Stimulated activated CD8-positive, alpha-beta memory T cell treated with anti-CD3 and anti-CD28 coated beads, Interleukin-7, amount 100 ng/mL, for 48 hours (primary cell): ENCODE measurements around the gene CCN2.

Source experiments
- DNase-seq, 2 donors: peaks; one replicate each; pipeline ENCODE4 v3.0.0-alpha.2; 2020; ENCODE audit warnings: low read depth in 1 of 2; ENCODE audit errors: extremely low read depth in 1 of 2

CCN2 gene

GRCh38 chr6:131950767-131951575 lies at the start of gene CCN2:
CCN2 (minus strand) TSS chr6:131951372; CDS start chr6:131951172, 200 bp downstream.
- DNase-seq = no peak

- no peak for DNase-seq
These were observed 49.1 kb upstream of the CCN2 start for GRCh38 chr6:132000296-132000695.

GRCh38 chr6:131999545-132000146 lies 48.5 kb upstream of the CCN2 start:
- no peak for DNase-seq

- no peak for DNase-seq
These were observed 47.2 kb upstream of the CCN2 start for GRCh38 chr6:131998255-131998982.

GRCh38 chr6:131997429-131998153 lies 46.4 kb upstream of the CCN2 start:
- no peak for DNase-seq

- DNase-seq = no peak
These were observed 44.7 kb upstream of the CCN2 start for GRCh38 chr6:131995917-131996316.

GRCh38 chr6:131992557-131992956 lies 41.4 kb upstream of the CCN2 start:
- DNase-seq = no peak

GRCh38 chr6:131989036-131989435 lies 37.9 kb upstream of the CCN2 start:
- DNase-seq = no peak

- DNase-seq = no peak
These were observed 31.6 kb upstream of the CCN2 start for GRCh38 chr6:131982740-131983259.

- DNase-seq = no peak
These were observed 30.4 kb upstream of the CCN2 start for GRCh38 chr6:131981624-131981978.

GRCh38 chr6:131980791-131981623 lies 29.8 kb upstream of the CCN2 start:
- no peak for DNase-seq

GRCh38 chr6:131980338-131980790 lies 29.2 kb upstream of the CCN2 start:
- no peak for DNase-seq

GRCh38 chr6:131979515-131980337 lies 28.6 kb upstream of the CCN2 start:
- no peak for DNase-seq

GRCh38 chr6:131978522-131978921 lies 27.4 kb upstream of the CCN2 start:
- no peak for DNase-seq

GRCh38 chr6:131976545-131977061 lies 25.4 kb upstream of the CCN2 start:
- no peak for DNase-seq

- no peak for DNase-seq
These were observed 21.6 kb upstream of the CCN2 start for GRCh38 chr6:131972741-131973140.

GRCh38 chr6:131970076-131970859 lies 19.1 kb upstream of the CCN2 start:
- DNase-seq = no peak

GRCh38 chr6:131968656-131969055 lies 17.5 kb upstream of the CCN2 start:
- no peak for DNase-seq
